HG02763 (cell line): ENCODE measurements around the gene MAP4.

Experiments used
- ATAC-seq: cut with Tn5 transposase; IDR thresholded peaks from one replicate; pipeline ENCODE4 v1.9.1; 2021; ENCODE audit warnings: mild to moderate bottlenecking, moderate library complexity; ENCODE audit not compliant: unreplicated experiment

Gene MAP4

GRCh38 chr3:47964740-47965139 is 51.5 kb downstream of the MAP4 start:
- ATAC-seq: no peak

- ATAC-seq: no peak
Measured at GRCh38 chr3:47961815-47962606, 54.2 kb downstream of the MAP4 start.

DNA sequence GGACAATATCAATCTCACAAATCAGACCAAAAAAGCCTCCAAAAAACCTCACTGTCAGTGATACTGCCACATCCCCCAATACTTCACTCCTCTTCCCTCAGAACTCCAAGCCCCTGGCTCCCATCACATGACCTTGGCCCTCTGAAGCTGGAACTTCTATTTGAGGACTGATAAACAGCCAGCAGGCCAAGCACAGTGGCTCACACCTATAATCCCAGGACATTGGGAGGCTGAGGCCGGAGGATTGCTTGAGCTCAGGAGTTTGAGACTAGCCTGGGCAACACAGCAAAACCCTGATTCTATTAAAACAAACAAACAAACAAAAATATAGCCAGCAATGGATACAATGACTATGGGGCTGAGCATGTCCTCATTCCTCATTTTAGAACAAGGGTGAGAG is 55.2 kb downstream of the MAP4 start:
- no peak for ATAC-seq

DNA sequence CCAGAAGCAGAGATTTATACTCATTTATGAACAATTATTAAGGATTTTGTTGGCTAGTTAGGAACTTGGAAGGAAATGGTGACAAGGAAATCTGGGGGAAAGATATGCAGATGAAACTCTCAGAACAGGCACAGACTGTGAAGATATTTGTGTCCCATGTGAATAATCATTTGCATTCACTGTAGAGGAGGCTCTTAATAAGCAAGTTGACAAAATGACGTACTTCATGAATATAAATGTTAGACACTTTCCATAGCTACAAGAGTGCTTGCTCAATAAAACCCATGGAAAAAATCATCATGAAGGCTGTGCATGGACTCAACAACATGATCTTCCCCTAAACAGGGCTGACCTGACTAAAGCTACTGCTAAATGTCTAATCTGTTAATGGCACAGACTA is 59.7 kb downstream of the MAP4 start:
- ATAC-seq: no peak

- no peak for ATAC-seq
Measured at GRCh38 chr3:47954567-47954966, 61.6 kb downstream of the MAP4 start.

DNA sequence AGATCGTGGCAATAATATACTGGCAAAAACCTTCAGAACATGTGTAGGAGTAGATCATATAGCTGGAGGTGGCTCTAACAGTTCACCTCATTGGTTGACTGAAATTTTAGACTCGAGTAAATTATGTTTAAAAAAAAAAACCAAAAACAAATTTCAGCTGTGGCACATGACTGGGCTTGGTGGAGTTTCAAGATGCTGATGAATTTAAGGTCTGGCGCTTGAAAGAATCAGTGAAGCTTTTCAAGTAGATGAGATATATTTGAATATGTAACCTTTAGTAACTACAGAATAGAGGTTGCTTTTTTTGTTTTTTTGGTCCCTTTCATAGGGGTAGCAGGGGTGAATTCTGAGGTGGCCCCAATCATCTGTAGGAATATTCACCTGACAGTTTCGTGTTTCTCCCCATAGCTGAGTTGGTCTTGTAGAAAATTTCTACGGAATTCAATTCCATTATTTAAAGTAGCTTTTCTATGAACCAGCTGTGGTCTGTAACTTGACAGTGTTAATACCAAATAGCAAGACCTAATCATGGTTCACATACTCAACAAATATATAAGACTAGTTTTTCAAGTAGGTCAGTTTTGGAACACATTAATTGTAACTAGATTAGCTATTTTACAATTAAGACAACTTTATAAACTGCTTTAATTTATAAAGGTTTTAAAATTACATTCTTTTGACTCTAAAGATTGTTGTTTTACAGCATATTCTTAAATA is 65.6 kb downstream of the MAP4 start:
- ATAC-seq: no peak

GRCh38 chr3:47949979-47950378 is 66.2 kb downstream of the MAP4 start:
- no peak for ATAC-seq

DNA sequence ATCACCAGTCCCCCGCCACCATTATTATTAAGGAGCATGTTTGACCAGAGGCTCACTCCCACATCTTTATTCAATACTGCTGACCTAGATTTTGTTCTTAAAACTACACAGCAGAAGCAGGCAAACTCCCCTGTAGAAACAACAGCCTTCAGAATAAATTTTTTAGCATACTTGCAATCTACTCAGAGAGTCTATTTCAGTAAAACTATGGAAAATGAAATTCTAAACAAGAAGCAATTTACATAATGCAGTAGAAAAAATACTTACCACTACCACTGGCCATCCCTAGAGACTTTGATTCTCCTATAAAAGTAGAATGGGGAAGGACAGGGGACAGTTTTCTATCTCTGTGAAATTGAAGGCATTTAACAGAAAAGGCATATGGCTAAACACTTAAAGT is 76.0 kb downstream of the MAP4 start:
- ATAC-seq: no peak

GRCh38 chr3:47932421-47932820 is 83.8 kb downstream of the MAP4 start:
- no peak for ATAC-seq

GRCh38 chr3:47930979-47931378 is 85.2 kb downstream of the MAP4 start:
- no peak for ATAC-seq

DNA sequence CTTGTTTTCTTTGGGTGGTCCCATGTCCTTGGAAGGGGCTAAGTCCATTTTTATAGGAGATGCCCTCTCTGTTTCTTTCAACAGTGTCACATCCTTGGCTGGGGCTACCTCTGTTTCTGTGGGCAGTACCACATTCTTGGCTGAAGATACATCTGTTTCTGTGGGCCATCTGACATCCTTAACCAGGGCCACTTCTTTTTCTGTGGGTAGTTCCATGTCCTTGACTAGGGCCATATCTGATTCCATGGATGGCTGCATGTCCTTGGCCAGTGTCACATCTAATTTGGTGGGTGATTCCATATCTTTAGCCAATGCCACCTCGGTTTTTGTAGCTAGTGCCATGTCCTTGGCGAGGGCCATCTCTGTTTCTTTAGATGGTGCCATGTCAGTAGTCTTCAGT is 99.5 kb downstream of the MAP4 start:
- no peak for ATAC-seq

DNA sequence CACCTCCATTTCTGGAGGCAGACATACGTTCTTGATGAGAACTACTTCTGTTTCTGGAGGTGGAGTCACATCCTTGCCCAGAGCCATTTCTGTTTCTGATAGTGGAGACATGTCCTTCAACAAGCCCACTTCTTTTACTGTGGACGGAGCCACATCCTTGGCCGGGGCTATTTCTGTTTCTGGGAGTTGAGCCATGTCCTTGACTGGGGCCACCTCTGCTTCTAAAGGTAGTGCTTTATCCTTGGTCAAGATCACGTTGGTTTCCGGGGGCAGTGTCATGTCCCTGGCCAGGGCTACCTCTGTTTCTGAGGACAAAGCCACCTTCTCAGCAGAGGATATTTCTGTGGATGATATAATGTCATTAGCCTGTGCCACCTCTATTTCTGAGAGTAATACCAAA is 100.0 kb downstream of the MAP4 start:
- ATAC-seq: no peak

- ATAC-seq: no peak
Measured at GRCh38 chr3:47912006-47912504, 104.2 kb downstream of the MAP4 start.

DNA sequence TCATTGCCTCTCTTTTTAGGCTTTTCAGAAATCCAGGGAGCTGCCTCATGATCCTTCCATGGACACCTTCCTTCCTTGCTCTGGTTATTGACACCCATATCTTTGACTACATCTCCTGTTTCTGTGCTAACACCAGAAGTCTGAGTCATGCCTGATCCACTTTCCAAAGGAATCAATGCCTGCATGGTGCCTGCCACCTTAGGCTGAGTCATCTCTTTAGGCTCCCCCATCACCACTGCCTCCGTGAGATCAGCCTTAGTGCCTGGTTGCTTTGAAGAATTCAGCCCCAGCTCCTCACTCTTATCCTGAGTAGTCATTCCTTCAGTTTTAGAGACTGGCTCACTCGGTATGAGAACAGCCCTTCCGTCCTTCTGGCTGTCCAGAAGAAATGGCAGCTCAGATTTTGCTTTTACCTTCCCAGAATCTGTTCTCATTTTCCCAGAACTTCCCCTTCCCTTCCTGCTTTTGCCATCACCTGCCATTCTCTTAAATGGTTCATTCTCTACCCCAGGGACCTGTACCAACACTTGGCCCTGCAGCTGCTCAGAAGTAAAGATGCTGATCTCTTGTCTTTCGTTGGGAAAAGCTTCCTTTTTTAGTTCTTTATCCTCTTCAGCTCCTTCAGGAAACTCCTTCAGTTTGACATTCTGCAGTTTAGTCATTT is 105.3 kb downstream of the MAP4 start:
- ATAC-seq: no peak

GRCh38 chr3:47910233-47910632 is 106.0 kb downstream of the MAP4 start:
- no peak for ATAC-seq

DNA sequence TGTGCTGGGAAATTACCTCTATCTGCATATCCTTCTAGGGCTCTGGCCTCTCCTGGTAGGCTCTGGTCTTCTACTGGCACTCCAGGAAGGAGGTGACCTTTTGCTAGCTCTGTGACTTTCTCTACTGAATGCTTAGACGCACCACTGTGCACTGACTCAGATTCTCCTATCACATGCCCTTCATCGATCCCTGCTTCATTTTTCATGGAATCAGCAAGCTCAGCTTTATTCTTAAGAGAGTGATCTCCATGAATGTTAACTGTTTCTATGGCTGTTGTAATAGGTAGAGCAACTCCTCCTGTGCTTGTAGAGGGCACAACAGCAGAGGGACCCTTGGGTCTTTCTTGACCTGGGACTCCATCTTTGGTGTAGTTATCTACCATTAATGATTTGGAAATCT is 106.6 kb downstream of the MAP4 start:
- ATAC-seq: no peak

DNA sequence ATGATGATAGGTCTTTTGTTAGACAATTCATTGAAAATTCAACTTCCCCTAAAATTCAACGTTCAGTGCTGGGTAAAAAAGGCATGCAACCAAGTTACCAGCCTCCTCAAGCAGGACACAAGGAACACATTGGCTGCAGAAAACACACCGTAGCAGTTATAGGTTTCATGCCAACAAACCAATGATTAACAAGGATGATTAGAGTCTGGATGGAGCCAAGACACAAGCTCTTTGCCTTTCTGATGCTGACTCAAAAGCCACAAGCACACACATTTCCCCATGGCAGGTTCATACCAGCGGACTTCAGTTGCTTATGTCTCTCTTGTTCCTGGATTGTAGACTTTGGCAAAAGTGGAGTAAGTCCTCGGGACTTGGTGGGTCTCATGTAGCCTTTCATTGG is 107.5 kb downstream of the MAP4 start:
- no peak for ATAC-seq

DNA sequence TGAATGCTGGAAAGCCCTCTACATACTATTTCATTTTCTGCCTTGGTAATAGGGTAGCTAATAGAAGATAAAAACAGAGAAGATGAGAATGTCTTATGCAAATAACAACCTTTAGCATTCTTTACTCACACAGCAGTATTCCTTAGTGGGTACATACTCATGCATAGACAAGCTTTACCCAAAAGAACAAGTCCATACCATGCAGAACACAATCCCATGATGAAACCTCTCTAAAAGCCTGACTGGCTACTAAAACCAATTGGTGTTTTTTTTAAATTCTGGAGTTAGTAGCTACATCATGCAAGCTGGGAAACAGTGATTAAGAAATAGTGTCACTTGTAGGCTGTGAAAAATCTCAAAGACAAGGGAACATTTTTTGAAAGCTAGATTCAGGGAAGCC is 108.4 kb downstream of the MAP4 start:
- no peak for ATAC-seq

DNA sequence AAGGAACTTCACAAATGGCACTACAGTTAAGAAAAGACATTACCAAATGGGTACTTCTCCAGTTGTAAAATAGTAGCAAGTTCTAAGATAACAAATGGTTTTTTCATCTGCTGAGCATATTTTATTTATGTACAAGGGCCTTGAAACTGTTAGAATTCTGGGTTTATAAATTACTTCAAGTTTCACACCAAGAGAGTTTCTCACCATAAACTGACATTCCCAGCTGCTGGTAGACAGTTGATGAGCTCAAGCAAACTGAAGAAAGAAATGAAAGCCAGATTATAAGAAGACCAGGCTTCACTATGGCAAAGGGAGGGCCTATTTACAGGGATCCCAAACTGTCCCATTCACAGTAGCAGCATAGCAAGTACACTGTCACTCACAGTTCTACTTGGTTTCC is 113.5 kb downstream of the MAP4 start:
- no peak for ATAC-seq

GRCh38 chr3:47901280-47901833 is 114.9 kb downstream of the MAP4 start:
- no peak for ATAC-seq

GRCh38 chr3:47899495-47900108 is 116.6 kb downstream of the MAP4 start:
- ATAC-seq: no peak
